ENCODE data around the gene C1R. TPM values are rescaled to one million over a fixed set of nuclear protein-coding genes. Genes with fewer than 3 reads are reported as not detected.
A peak's percentile ranks its signal among the peaks of the same experiment; 100 is the strongest.

The C1R gene
- total and polyA plus RNA-seq, 2 of the 8 experiments (the other 6 are each of a cell fraction or from before 2014, with no cell fraction given), result 6.9 to 16.3 TPM

GRCh38 chr12:7061138-7061537 is 31.1 kb downstream of the C1R start:
- no peak overlapping the region for H2BK5ac ChIP-seq (ENCODE audit: low read depth, low read length)
- peak overlapping the region; percentile 5 to 25; a peak in 1 of 4 replicates for H3K4me2 ChIP-seq (ENCODE audit: insufficient read depth in 1 of 2, low read depth in 2 of 2, low read length in 2 of 2)
- TF ChIP-seq ATF2 (IDR thresholded peaks at IDR 0.05; ENCODE audit: low read length) (no peak), POLR2AphosphoS5 (IDR thresholded peaks at IDR 0.05; ENCODE audit: low read depth, low read length) (no peak), ASH2L (IDR thresholded peaks at IDR 0.05; ENCODE audit: low read length) (no peak), TCF12 (IDR thresholded peaks at IDR 0.05; ENCODE audit: low read depth, low read length) (no peak), ATF3 (IDR thresholded peaks at IDR 0.05; ENCODE audit: insufficient read depth, low read depth, low read length) (no peak)
- H3K18ac ChIP-seq (ENCODE audit: extremely low read depth, low read length), result no peak overlapping the region
- no peaks in the 10 kb centered on the region for H3K23me2 ChIP-seq (ENCODE audit: low read depth, low read length)
- no peak overlapping the region for H3K27ac ChIP-seq (ENCODE audit: low read depth, low read length)
- no peaks in the 10 kb centered on the region for H3K79me1 ChIP-seq (ENCODE audit: low read depth, low read length)
- WGBS, 2 experiments (ENCODE audit: extremely low coverage in 1 of 2, insufficient coverage in 1 of 2, insufficient read length in 1 of 2, insufficient replicate concordance in 2 of 2, low coverage in 1 of 2, low lambda C conversion rate in 2 of 2, missing lambda C conversion rate in 1 of 2), result 85% methylated on average over 13 of the region's 13 CpGs; no CpG with 5 or more reads in 1 of the 2 experiments
- H2BK20ac ChIP-seq (ENCODE audit: low read length), result no peak overlapping the region
- no peak overlapping the region for H3K23ac ChIP-seq (ENCODE audit: insufficient read length)
- no peak overlapping the region for H3K56ac ChIP-seq (replicated peaks; ENCODE audit: insufficient read length, low read depth, low read length)
- no peaks in the 10 kb centered on the region for H3K79me2 ChIP-seq (ENCODE audit: control insufficient read depth in 1 of 2, insufficient read depth in 2 of 2, low read length in 2 of 2)
- DNase-seq (ENCODE audit: low read depth in 1 of 2, low spot score in 2 of 2), result no peak
- no peak overlapping the region for H3K4ac ChIP-seq (replicated peaks; ENCODE audit: insufficient read length, low read depth, low read length)
- no peaks in the 10 kb centered on the region for H4K20me1 ChIP-seq (replicated peaks in 1 of 2; ENCODE audit: control insufficient read depth in 1 of 2, insufficient read depth in 2 of 2, low read length in 2 of 2)
- no peaks in the 10 kb centered on the region for H3K27me3 ChIP-seq (replicated peaks in 1 of 4; ENCODE audit: control insufficient read depth in 3 of 4, extremely low read depth in 1 of 4, insufficient read depth in 3 of 4, low read length in 3 of 4)
- H2BK120ac ChIP-seq (replicated peaks; ENCODE audit: low read depth, low read length), result no peak overlapping the region
- H3K9ac ChIP-seq (replicated peaks in 1 of 4; ENCODE audit: extremely low read depth in 1 of 4, low read depth in 3 of 4, low read length in 3 of 4), result no peak overlapping the region
- no peak overlapping the region for H3K14ac ChIP-seq (ENCODE audit: insufficient read length)
- H3K36me3 ChIP-seq (ENCODE audit: control insufficient read depth in 2 of 4, insufficient read depth in 4 of 4, low read length in 3 of 4), result no peaks in the 10 kb centered on the region
- no peak overlapping the region for H2BK15ac ChIP-seq (ENCODE audit: low read length)
- H2BK12ac ChIP-seq (ENCODE audit: low read depth, low read length), result no peak overlapping the region; the same call in 1 of the 2 replicates
- CTCF ChIA-PET (ENCODE audit: partially characterized antibody), result interaction anchor here (0.7 to 6.7 kb wide), 18 partner anchors 11 to 95 kb away, joined by 3 to 58 read pairs (median 6); partner anchors contain the start of gene C1RL
- H2AK5ac ChIP-seq (ENCODE audit: low read depth, low read length), result no peak overlapping the region
- H3K4me3 ChIP-seq (ENCODE audit: extremely low read depth in 1 of 4, insufficient read depth in 2 of 4, low read depth in 3 of 4, low read length in 4 of 4), result no peak overlapping the region
- H3K9me3 ChIP-seq (ENCODE audit: insufficient read depth in 2 of 2, low read depth in 1 of 2, low read length in 1 of 2), result no peaks in the 10 kb centered on the region
- H2AFZ ChIP-seq (ENCODE audit: low read length), result peak overlapping the region; percentile 92; the same call in 1 of the 2 replicates
- POLR2A ChIA-PET (ENCODE audit: partially characterized antibody), result interaction anchor here (0.6 to 2.5 kb wide), 7 partner anchors 9 to 117 kb away, joined by 3 to 39 read pairs (median 5); partner anchors contain the start of genes C12orf57, C1RL and RNU7-1
- peaks cover 0 to 5% (median 2%) of the 10 kb centered on the region in 4 experiments; a peak in 3 of 7 replicates for H3K4me1 ChIP-seq (replicated peaks in 1 of 4; ENCODE audit: control insufficient read depth in 3 of 4, insufficient read depth in 4 of 4, low read length in 3 of 4)
- FAIRE-seq, result no peak
- H4K8ac ChIP-seq (ENCODE audit: extremely low read depth, insufficient read depth, low read length), result no peak overlapping the region
- H4K91ac ChIP-seq (replicated peaks; ENCODE audit: insufficient read length, low read length), result no peak overlapping the region
- H4K5ac ChIP-seq (ENCODE audit: insufficient read length, low read depth, low read length), result no peak overlapping the region
